ENCODE measurements around the gene WNT11. TPM values are rescaled to one million over a fixed set of nuclear protein-coding genes. Genes with fewer than 3 reads are reported as not detected.

Gene WNT11
- total and polyA plus RNA-seq, 2 of the 13 experiments (the other 11 are each of a cell fraction or from before 2014, with no cell fraction given): 0.34 to 0.66 TPM

- TF ChIP-seq PCBP2 (optimal IDR thresholded peaks at IDR 0.05; ENCODE audit: low read depth, low read length, poor library complexity, severe bottlenecking) (no peak), ZNF251 (CRISPR knock-in tag; IDR thresholded peaks at IDR 0.05) (no peak), YEATS2 (CRISPR knock-in tag; IDR thresholded peaks at IDR 0.05; ENCODE audit: borderline replicate concordance) (no peak), FOXA1 (IDR thresholded peaks at IDR 0.05) (no peak), FOXA1 (CRISPR knock-in tag; IDR thresholded peaks at IDR 0.05) (no peak), KMT2A (CRISPR knock-in tag; IDR thresholded peaks at IDR 0.05) (no peak; the same call in 1 of the 2 replicates), ZNF10 (CRISPR knock-in tag; IDR thresholded peaks at IDR 0.05; ENCODE audit: borderline replicate concordance, low read depth) (no peak), ZBTB7A (CRISPR knock-in tag; IDR thresholded peaks at IDR 0.05) (0 out of 2 replicates have a peak, but pooled peaks have one; percentile 22), ZBTB34 (CRISPR knock-in tag; IDR thresholded peaks at IDR 0.05) (no peak), TBX2 (CRISPR knock-in tag; IDR thresholded peaks at IDR 0.05; ENCODE audit: borderline replicate concordance) (peak; percentile 64; the same call in 1 of the 2 replicates), ARID5B (CRISPR knock-in tag; IDR thresholded peaks at IDR 0.05) (0 out of 2 replicates have a peak, but pooled peaks have one; percentile 19), AHDC1 (CRISPR knock-in tag; IDR thresholded peaks at IDR 0.05; ENCODE audit: borderline replicate concordance) (no peak), ZNF775 (CRISPR knock-in tag; IDR thresholded peaks at IDR 0.05; ENCODE audit: borderline replicate concordance) (no peak), ZNF232 (CRISPR knock-in tag; IDR thresholded peaks at IDR 0.05; ENCODE audit: borderline replicate concordance) (peak; percentile 80), IRF9 (CRISPR knock-in tag; IDR thresholded peaks at IDR 0.05; ENCODE audit: borderline replicate concordance) (0 out of 2 replicates have a peak, but pooled peaks have one; percentile 29), ZNF224 (CRISPR knock-in tag; IDR thresholded peaks at IDR 0.05) (no peak)
These were observed 2.4 kb upstream of the WNT11 start (continued) for GRCh38 chr11:76208438-76209374.
